HepG2 (cell line): ENCODE results near the gene ADAM10. TPM values are rescaled to one million over a fixed set of nuclear protein-coding genes. Genes with fewer than 3 reads are reported as not detected.

ENCODE experiments used
- CEBPB ChIP-seq: IDR thresholded peaks from 2 replicates; pipeline ENCODE4 v1.6.1; 2011; ENCODE audit warnings: low read depth, low read length, improper control_type of control experiment, borderline replicate concordance
- CEBPG ChIP-seq: IDR thresholded peaks from 2 replicates; pipeline ENCODE4 v1.6.1; 2016
- HOXA9 ChIP-seq: sonication (generic); formaldehyde crosslinking; IDR thresholded peaks from 2 replicates; pipeline ENCODE4 v1.8.1; 2022; ENCODE audit warnings: missing genetic modification reagents, mild to moderate bottlenecking, moderate library complexity, borderline replicate concordance
- IRF9 ChIP-seq: sonication (generic); formaldehyde crosslinking; IDR thresholded peaks from 2 replicates; pipeline ENCODE4 v1.8.0; 2022; ENCODE audit warnings: missing genetic modification reagents, mild to moderate bottlenecking, borderline replicate concordance
- MEIS1 ChIP-seq: sonication (generic); formaldehyde crosslinking; IDR thresholded peaks from 2 replicates; pipeline ENCODE4 v1.9.0; 2021; ENCODE audit warnings: mild to moderate bottlenecking, missing genetic modification reagents, moderate library complexity, borderline replicate concordance
- PAXIP1 ChIP-seq: sonication (generic); formaldehyde crosslinking; conservative IDR thresholded peaks from 2 replicates; pipeline ENCODE4 v1.4.0; 2020; ENCODE audit warnings: mild to moderate bottlenecking, missing genetic modification reagents, moderate library complexity
- SALL1 ChIP-seq: sonication (generic); formaldehyde crosslinking; IDR thresholded peaks from 2 replicates; pipeline ENCODE4 v1.8.0; 2022; ENCODE audit warnings: mild to moderate bottlenecking, missing genetic modification reagents
- SAP130 ChIP-seq: IDR thresholded peaks from 2 replicates; pipeline ENCODE4 v1.6.1; 2016; ENCODE audit warnings: low read depth
- SKI ChIP-seq: fragments of 450-650 bp; IDR thresholded peaks from one replicate; pipeline ENCODE4 v1.6.1; 2018; ENCODE audit warnings: mild to moderate bottlenecking; ENCODE audit not compliant: partially characterized antibody
- SOX13 ChIP-seq, 3 experiments: fragments of 450-650 bp in 1 of 3; sonication (generic) in 1 of 3; formaldehyde crosslinking in 1 of 3; IDR thresholded peaks in 2 of 3; conservative IDR thresholded peaks in 1 of 3; 2 replicates each; pipeline versions ENCODE4 v1.5.0 to v1.6.1; 2016 to 2020; ENCODE audit warnings: antibody characterized with exemption in 1 of 3, mild to moderate bottlenecking in 1 of 3, missing compliant biosample characterization in 1 of 3, missing genetic modification reagents in 1 of 3, moderate library complexity in 1 of 3
- SP1 ChIP-seq, 2 experiments: fragments of 450-650 bp in 1 of 2; sonication (generic) in 1 of 2; formaldehyde crosslinking in 1 of 2; IDR thresholded peaks; 2 replicates each; pipeline versions ENCODE4 v1.4.0 to v1.6.1; 2016 to 2020; ENCODE audit warnings: missing genetic modification reagents in 1 of 2
- TEAD3 ChIP-seq: optimal IDR thresholded peaks from 2 replicates; pipeline ENCODE3; 2016; ENCODE audit warnings: borderline replicate concordance
- WIZ ChIP-seq: sonication (generic); formaldehyde crosslinking; IDR thresholded peaks from 2 replicates; pipeline ENCODE4 v1.5.1; 2020; ENCODE audit warnings: mild to moderate bottlenecking, missing genetic modification reagents
- ZBTB37 ChIP-seq: sonication (generic); formaldehyde crosslinking; IDR thresholded peaks from 2 replicates; pipeline ENCODE4 v1.4.0; 2020; ENCODE audit warnings: mild to moderate bottlenecking, missing genetic modification reagents
- ZFP1 ChIP-seq: IDR thresholded peaks from 2 replicates; pipeline ENCODE4 v1.6.1; 2016
- ZGPAT ChIP-seq: IDR thresholded peaks from 2 replicates; pipeline ENCODE4 v1.6.1; 2016; ENCODE audit warnings: mild to moderate bottlenecking
- ZNF337 ChIP-seq: sonication (generic); formaldehyde crosslinking; IDR thresholded peaks from 2 replicates; pipeline ENCODE4 v1.5.1; 2020; ENCODE audit warnings: missing genetic modification reagents, low read depth, mild to moderate bottlenecking, borderline replicate concordance
- ZNF343 ChIP-seq: sonication (generic); formaldehyde crosslinking; IDR thresholded peaks from 2 replicates; pipeline ENCODE4 v1.4.0; 2020; ENCODE audit warnings: mild to moderate bottlenecking, missing genetic modification reagents
- ZNF382 ChIP-seq: sonication (generic); formaldehyde crosslinking; IDR thresholded peaks from 2 replicates; pipeline ENCODE4 v1.5.0; 2020; ENCODE audit warnings: missing genetic modification reagents, mild to moderate bottlenecking, borderline replicate concordance
- ZNF432 ChIP-seq: sonication (generic); formaldehyde crosslinking; IDR thresholded peaks from 2 replicates; pipeline ENCODE4 v1.5.0; 2020; ENCODE audit warnings: missing genetic modification reagents, mild to moderate bottlenecking, borderline replicate concordance
- ZNF562 ChIP-seq: sonication (generic); formaldehyde crosslinking; IDR thresholded peaks from 2 replicates; pipeline ENCODE4 v1.8.0; 2022; ENCODE audit warnings: missing genetic modification reagents, borderline replicate concordance
- ZNF660 ChIP-seq: sonication (generic); formaldehyde crosslinking; IDR thresholded peaks from 2 replicates; pipeline ENCODE4 v1.5.1; 2020; ENCODE audit warnings: mild to moderate bottlenecking, low read depth, missing genetic modification reagents, borderline replicate concordance
- polyA plus RNA-seq, 8 experiments: library from polyadenylated mRNA; depleted of rRNA in 3 of 8; stranded (reverse) in 7 of 8; unstranded in 1 of 8; fragments of >200 nt; fragmentation: Illumina TruSeq in 4 of 8; extraction: Trizol in 4 of 8; gene quantifications; 2 replicates each; pipeline versions ENCODE4 v1.2.1 to v1.2.3, GENCODE V29; 2011 to 2016; ENCODE audit warnings: low read depth in 4 of 8, missing spikeins in 1 of 8, mixed read lengths in 1 of 8; ENCODE audit not compliant: insufficient read depth in 1 of 8
- total RNA-seq, 5 experiments: library from RNA; depleted of rRNA; stranded (reverse); fragments of >200 nt; fragmentation: Illumina TruSeq; extraction: Trizol; gene quantifications; 2 replicates each; pipeline ENCODE4 v1.2.3, GENCODE V29; 2016; ENCODE audit warnings: low read depth in 1 of 5

ADAM10 gene
- total and polyA plus RNA-seq, 2 of the 13 experiments (the other 11 are each of a cell fraction or from before 2014, with no cell fraction given), result 92.7 to 125 TPM

- TF ChIP-seq PAXIP1 (CRISPR knock-in tag) (no peak), WIZ (no peak), MEIS1 (CRISPR knock-in tag) (no peak), HOXA9 (CRISPR knock-in tag) (no peak), ZNF382 (no peak), IRF9 (CRISPR knock-in tag) (no peak), SALL1 (0 out of 2 replicates have a peak, but pooled peaks have one; percentile 20), ZBTB37 (CRISPR knock-in tag) (no peak), SP1 (IDR thresholded peaks at IDR 0.05) (no peak), SP1 (CRISPR knock-in tag; IDR thresholded peaks at IDR 0.05) (no peak), ZNF660 (no peak), ZNF432 (no peak), ZNF337 (CRISPR knock-in tag) (no peak), CEBPB (peak; percentile 66), CEBPG (CRISPR knock-in tag) (peak; percentile 52), ZGPAT (CRISPR knock-in tag) (no peak), SAP130 (CRISPR knock-in tag) (no peak), SKI (no peak), ZFP1 (CRISPR knock-in tag) (no peak), SOX13 (IDR thresholded peaks at IDR 0.05) (no peak), SOX13 (CRISPR knock-in tag; conservative IDR thresholded peaks at IDR 0.05 in 1 of 2, IDR thresholded peaks at IDR 0.05 in 1 of 2) (no peak), TEAD3 (peak; percentile 46), ZNF343 (CRISPR knock-in tag) (no peak), ZNF562 (CRISPR knock-in tag) (no peak)
Measured at GRCh38 chr15:58604455-58604923, 145.0 kb downstream of the ADAM10 start (continued).
